Suppressor macrophage treated with lipopolysaccharide for 1 hour (primary cell): ENCODE measurements around the gene DUSP11.

Experiments
- DNase-seq, 3 donors: peaks; one replicate each; pipeline ENCODE4 v3.0.0-alpha.2; 2020 to 2022

Gene DUSP11

DNA sequence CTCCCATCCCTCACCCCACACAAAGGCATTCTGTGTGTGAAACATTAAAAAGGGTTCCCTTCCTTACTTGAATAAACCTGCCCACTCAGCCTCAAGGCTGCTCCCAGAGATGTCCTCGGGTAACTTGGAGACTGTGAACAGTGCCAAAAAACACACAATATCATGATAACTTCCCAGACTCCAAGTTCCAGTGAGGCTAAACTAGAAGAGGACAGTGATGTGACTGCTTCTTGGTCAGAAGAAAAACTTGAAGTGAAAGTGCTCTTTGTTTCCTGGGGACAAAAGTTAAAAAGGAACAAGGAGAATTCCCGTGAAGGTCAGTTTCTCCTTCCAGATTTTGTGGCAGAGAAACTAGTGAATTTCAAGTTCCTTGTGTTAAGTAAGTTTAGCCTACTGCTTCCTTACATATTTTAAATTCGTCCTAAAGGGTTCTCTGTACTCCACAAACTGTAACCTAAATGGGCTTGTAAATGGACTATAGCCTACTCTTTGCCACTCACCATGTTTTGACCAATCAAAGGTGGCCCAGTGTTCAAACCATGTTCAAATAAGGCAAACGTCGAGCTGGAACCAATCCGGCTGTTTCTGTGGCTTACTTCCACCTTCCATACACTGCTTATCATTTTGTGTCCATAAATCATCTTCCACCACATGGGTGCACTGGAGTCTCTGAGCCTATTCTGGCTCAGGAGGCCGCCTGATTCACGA lies 63.2 kb downstream of the DUSP11 start:
- peak; percentile 56 to 82 (median 77) for DNase-seq

DNA sequence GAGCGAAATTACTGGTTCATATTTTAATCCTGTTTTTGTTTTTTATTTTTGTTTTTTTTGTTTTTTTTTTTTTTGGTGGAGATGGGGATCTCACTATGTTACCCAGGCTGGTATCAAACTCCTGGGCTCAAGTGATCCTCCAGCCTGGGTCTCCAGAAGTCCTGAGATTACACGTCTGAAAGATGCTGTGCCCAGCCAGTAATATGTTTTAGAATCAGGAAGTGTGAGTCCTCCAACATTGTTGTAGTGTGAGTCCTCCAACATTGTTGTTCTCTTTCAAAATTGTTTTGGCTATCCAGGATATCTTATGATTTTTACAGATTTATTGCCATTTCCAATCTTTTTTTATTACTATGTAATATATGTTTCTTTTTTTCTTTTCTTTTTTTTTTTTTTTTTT lies 65.8 kb downstream of the DUSP11 start:
- DNase-seq, result no peak
